ENCODE measurements around the gene ZNF304. TPM values are rescaled to one million over a fixed set of nuclear protein-coding genes. Genes with fewer than 3 reads are reported as not detected.
"Not testable (repeated sequence)": the region's sequence is repeated elsewhere in the genome, so short reads cannot be mapped to it uniquely, and the experiment has no call there.

Gene ZNF304
- total and polyA plus RNA-seq, 8 donors: 1.1 to 4.6 (median 2.5) TPM

DNA sequence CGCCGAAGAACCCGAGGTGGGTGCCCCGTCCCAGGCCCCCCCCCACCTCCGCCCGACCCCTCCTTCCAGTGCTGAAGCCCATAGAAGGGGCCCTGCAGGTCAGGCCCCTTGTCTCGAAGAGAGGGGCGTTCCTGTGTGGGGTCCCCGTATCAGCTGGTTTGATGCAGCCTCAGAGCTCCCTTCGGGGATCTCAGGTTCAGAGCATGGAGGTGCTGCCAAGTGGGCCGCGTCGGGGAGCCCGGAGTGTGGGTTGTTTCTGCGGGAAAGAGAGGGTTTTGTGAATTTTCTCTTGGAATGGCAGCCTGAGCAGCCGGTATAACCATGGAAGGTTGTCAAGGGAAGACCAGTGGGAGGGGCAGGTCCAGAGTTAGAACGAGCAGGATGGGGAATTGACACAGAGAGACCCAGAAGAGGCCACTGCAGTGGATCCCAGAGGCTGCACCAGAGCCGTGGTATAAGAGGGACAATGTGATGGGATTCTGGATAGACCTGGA lies 12.7 kb downstream of the ZNF304 start:
- intact Hi-C loops (cut with DNase I): no loop called here
- H3K4me1 ChIP-seq: peaks cover 3 to 5% (median 3%) of the 10 kb centered on the region in 3 donors
- FAIRE-seq (no peak), ATAC-seq (peak; percentile 3 to 27 (median 4)), DNase-seq (peak in 1 of 6 donors; percentile 10)
- H3K4me3 ChIP-seq: peak overlapping the region; percentile 46 to 85 (median 71)
- peak overlapping the region; percentile 72 to 92 (median 84) for H3K27ac ChIP-seq
- H3K9me3 ChIP-seq: no peaks in the 10 kb centered on the region
- no peaks in the 10 kb centered on the region for H3K36me3 ChIP-seq
- WGBS, 2 donors: 1% methylated on average over 17 to 18 of the region's 18 CpGs
- H3K27me3 ChIP-seq: no peaks in the 10 kb centered on the region
- TF ChIP-seq, protein P1, sequence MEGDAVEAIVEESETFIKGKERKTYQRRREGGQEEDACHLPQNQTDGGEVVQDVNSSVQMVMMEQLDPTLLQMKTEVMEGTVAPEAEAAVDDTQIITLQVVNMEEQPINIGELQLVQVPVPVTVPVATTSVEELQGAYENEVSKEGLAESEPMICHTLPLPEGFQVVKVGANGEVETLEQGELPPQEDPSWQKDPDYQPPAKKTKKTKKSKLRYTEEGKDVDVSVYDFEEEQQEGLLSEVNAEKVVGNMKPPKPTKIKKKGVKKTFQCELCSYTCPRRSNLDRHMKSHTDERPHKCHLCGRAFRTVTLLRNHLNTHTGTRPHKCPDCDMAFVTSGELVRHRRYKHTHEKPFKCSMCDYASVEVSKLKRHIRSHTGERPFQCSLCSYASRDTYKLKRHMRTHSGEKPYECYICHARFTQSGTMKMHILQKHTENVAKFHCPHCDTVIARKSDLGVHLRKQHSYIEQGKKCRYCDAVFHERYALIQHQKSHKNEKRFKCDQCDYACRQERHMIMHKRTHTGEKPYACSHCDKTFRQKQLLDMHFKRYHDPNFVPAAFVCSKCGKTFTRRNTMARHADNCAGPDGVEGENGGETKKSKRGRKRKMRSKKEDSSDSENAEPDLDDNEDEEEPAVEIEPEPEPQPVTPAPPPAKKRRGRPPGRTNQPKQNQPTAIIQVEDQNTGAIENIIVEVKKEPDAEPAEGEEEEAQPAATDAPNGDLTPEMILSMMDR (IDR thresholded peaks at IDR 0.05): no peak

DNA sequence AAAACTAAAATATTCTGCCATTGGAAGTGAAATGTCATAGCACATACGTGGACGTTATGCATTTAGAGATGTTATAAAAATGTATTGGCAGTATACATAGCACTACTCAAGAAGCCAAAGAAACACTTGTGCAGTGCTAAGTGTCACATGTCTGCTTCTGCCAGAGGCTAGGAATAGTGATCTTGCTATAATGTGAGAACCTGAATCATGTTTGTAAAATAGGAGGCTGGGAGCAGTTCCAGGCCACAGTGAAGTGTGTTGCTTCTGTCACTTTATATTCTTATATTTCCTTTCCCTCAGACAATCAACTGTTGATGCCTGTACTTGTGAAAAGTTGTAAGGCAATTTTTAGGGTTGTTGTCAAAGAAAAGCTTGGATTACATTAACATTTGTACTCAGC lies 15.7 kb downstream of the ZNF304 start:
- no peak for DNase-seq
- 88 to 94% methylated on average over 2 of the region's 2 CpGs for WGBS, 2 donors
- intact Hi-C loops (cut with DNase I): no loop called here
- H3K36me3 ChIP-seq: no peaks in the 10 kb centered on the region
- peaks cover 3 to 5% (median 3%) of the 10 kb centered on the region in 3 donors for H3K4me1 ChIP-seq
- no peak overlapping the region for H3K4me3 ChIP-seq
- H3K27ac ChIP-seq: no peak overlapping the region
- no peaks in the 10 kb centered on the region for H3K9me3 ChIP-seq
- H3K27me3 ChIP-seq: no peaks in the 10 kb centered on the region
- FAIRE-seq: no peak
- no peak for ATAC-seq
- TF ChIP-seq, protein P1 (IDR thresholded peaks at IDR 0.05): no peak

DNA sequence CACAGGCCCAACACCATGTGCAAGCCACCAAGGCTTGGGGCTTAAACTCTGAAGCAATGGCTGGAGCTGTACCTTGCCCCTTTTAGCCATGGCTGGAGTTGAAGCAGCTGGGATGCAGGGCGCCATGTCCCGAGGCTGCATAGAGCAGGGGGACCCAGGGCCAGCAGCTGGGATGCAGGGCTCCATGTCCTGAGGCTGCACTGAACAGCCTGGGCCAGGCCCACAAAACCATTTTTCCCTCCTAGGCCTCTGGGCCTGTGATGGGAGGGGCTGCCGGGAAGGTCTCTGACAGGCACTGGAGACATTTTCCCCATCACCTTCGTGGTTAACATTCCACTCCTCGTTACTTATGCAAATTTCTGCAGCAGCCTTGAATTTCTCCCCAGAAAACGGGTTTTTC lies 23.1 kb downstream of the ZNF304 start:
- WGBS, 2 donors: 95 to 99% methylated on average over 6 of the region's 6 CpGs
- Histone ChIP-seq H3K4me3 (no peak overlapping the region), H3K4me1 (no peaks in the 10 kb centered on the region), H3K27me3 (no peaks in the 10 kb centered on the region), H3K27ac (no peak overlapping the region), H3K36me3 (peaks cover 0 to 20% (median 0%) of the 10 kb centered on the region in 3 donors), H3K9me3 (no peaks in the 10 kb centered on the region)
- no peak for DNase-seq
- intact Hi-C loops (cut with DNase I): no loop called here
- TF ChIP-seq, protein P1 (IDR thresholded peaks at IDR 0.05): no peak
- no peak for FAIRE-seq
- ATAC-seq: no peak

DNA sequence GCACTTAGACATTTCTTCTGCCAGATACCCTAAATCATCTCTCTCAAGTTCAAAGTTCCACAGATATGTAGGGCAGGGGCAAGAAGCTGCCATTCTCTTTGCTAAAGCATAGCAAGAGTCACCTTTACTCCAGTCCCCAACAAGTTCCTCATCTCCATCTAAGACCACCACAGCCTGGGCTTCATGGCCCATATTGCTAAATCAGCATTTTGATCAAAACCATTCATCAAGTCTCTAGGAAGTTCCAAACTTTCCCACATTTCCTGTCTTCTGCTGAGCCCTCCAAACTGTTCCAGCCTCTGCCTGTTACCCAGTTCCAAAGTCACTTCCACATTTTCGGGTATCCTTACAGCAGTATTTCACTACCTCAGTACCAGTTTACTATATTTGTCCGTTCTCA lies 23.6 kb downstream of the ZNF304 start:
- WGBS, 2 donors: 93 to 98% methylated on average over 2 of the region's 2 CpGs
- not testable (repeated sequence) for H3K9me3 ChIP-seq, FAIRE-seq

DNA sequence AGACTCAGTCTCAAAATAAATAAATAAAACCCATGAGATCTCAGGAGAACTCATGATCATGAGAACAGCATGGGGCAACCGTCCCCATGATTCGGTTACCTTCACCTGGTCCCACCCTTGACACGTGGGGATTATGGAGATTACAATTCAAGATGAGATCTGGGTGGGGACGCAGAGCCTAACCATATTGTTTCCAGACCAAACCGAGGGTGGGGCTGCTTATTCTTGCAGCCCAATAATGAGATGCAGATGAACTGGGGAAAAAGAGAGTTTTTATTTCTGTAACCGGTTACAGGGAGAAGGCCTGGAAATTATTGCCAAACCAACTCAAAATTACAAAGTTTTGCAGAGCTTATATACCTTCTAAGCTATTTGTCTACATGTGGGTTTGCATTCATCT lies 25.1 kb downstream of the ZNF304 start:
- 89 to 97% methylated on average over 6 of the region's 6 CpGs for WGBS, 2 donors
- Histone ChIP-seq H3K9me3 (no peaks in the 10 kb centered on the region), H3K27ac (no peak overlapping the region), H3K4me1 (no peaks in the 10 kb centered on the region), H3K27me3 (no peaks in the 10 kb centered on the region), H3K36me3 (peaks cover 0 to 20% (median 0%) of the 10 kb centered on the region in 3 donors), H3K4me3 (no peak overlapping the region)
- FAIRE-seq (no peak), ATAC-seq (no peak), DNase-seq (no peak)
- TF ChIP-seq, protein P1 (IDR thresholded peaks at IDR 0.05): no peak
- intact Hi-C loops (cut with DNase I): no loop called here

More for the DNA sequence above, 23.6 kb downstream of the ZNF304 start:
- H3K4me1 ChIP-seq; intact Hi-C loops (cut with DNase I); H3K27ac ChIP-seq; H3K4me3 ChIP-seq; DNase-seq; H3K27me3 ChIP-seq; ATAC-seq: not testable (repeated sequence)
- H3K36me3 ChIP-seq: peaks cover 0 to 20% (median 0%) of the 10 kb centered on the region in 3 donors

Data from pancreas (tissue), 10 donors.